GM18909 (cell line): Measurements from ENCODE around the gene STK32B.

ENCODE experiments used
- ATAC-seq: cut with Tn5 transposase; IDR thresholded peaks from one replicate; pipeline ENCODE4 v1.9.1; 2021; ENCODE audit warnings: mild to moderate bottlenecking; ENCODE audit not compliant: unreplicated experiment, poor library complexity

The STK32B gene

GRCh38 chr4:5378002-5378401 is 326.7 kb downstream of the STK32B start:
- no peak for ATAC-seq

- no peak for ATAC-seq
These were observed 328.6 kb downstream of the STK32B start for GRCh38 chr4:5379895-5380294.

- ATAC-seq, result no peak
These were observed 330.7 kb downstream of the STK32B start for GRCh38 chr4:5381961-5382441.

GRCh38 chr4:5383191-5383980 is 332.1 kb downstream of the STK32B start:
- no peak for ATAC-seq

GRCh38 chr4:5385741-5386311 is 334.5 kb downstream of the STK32B start:
- no peak for ATAC-seq

GRCh38 chr4:5386921-5387320 is 335.6 kb downstream of the STK32B start:
- ATAC-seq, result no peak

- ATAC-seq, result no peak
These were observed 336.2 kb downstream of the STK32B start for GRCh38 chr4:5387457-5387856.

- no peak for ATAC-seq
These were observed 338.6 kb downstream of the STK32B start for GRCh38 chr4:5389756-5390310.

- no peak for ATAC-seq
These were observed 340.2 kb downstream of the STK32B start for GRCh38 chr4:5391492-5391891.

GRCh38 chr4:5393911-5394513 is 342.7 kb downstream of the STK32B start:
- ATAC-seq, result no peak

- no peak for ATAC-seq
These were observed 344.5 kb downstream of the STK32B start for GRCh38 chr4:5395781-5396180.

GRCh38 chr4:5398056-5398455 is 346.8 kb downstream of the STK32B start:
- no peak for ATAC-seq

GRCh38 chr4:5399124-5399523 is 347.8 kb downstream of the STK32B start:
- ATAC-seq, result no peak

GRCh38 chr4:5399790-5400421 is 348.6 kb downstream of the STK32B start:
- ATAC-seq, result no peak

- ATAC-seq, result no peak
These were observed 352.6 kb downstream of the STK32B start for GRCh38 chr4:5403746-5404497.

- no peak for ATAC-seq
These were observed 358.0 kb downstream of the STK32B start for GRCh38 chr4:5409237-5409636.

- ATAC-seq, result no peak
These were observed 358.8 kb downstream of the STK32B start for GRCh38 chr4:5409972-5410618.

- ATAC-seq, result no peak
These were observed 361.0 kb downstream of the STK32B start for GRCh38 chr4:5412296-5412695.

GRCh38 chr4:5412751-5413150 is 361.5 kb downstream of the STK32B start:
- no peak for ATAC-seq

GRCh38 chr4:5416637-5417036 is 365.4 kb downstream of the STK32B start:
- no peak for ATAC-seq
